OCI-LY3 (cell line): ENCODE measurements around the gene COL6A2.

Experiments
- H2AFZ ChIP-seq: fragments of 200-600, 300-600 bp; shearing (Covaris generic); 2 replicates; pipeline ENCODE4 v1.6.0; 2014; ENCODE audit warnings: antibody characterized with exemption, low read depth, low read length
- H3K27ac ChIP-seq: fragments of 200-600, 300-600 bp; sonication (generic); 2 replicates; pipeline ENCODE4 v1.5.1; 2014; ENCODE audit warnings: mild to moderate bottlenecking, low read length, moderate library complexity, mixed read lengths
- H3K27me3 ChIP-seq: fragments of 200-600, 300-600 bp; sonication (generic); 2 replicates; pipeline ENCODE4 v1.6.1; 2014; ENCODE audit warnings: low read depth, low read length, mixed read lengths
- H3K36me3 ChIP-seq: fragments of 200-600, 300-600 bp; sonication (generic); replicated peaks from 2 replicates; pipeline ENCODE3; 2014; ENCODE audit warnings: low read depth, low read length, mixed read lengths
- H3K4me1 ChIP-seq: fragments of 300-600, 200-600 bp; sonication (generic); 2 replicates; pipeline ENCODE4 v1.6.1; 2014; ENCODE audit warnings: low read length, mixed read lengths
- H3K4me2 ChIP-seq: fragments of 200-600, 300-600 bp; sonication (generic); 2 replicates; pipeline ENCODE4 v1.6.1; 2014; ENCODE audit warnings: low read length, mixed read lengths
- H3K4me3 ChIP-seq: fragments of 300-600, 200-600 bp; sonication (generic); 2 replicates; pipeline ENCODE4 v1.5.1; 2014; ENCODE audit warnings: antibody characterized with exemption, mild to moderate bottlenecking, low read length, moderate library complexity
- H3K79me2 ChIP-seq: fragments of 300-600, 200-600 bp; shearing (Covaris generic); 2 replicates; pipeline ENCODE4 v1.6.1; 2014; ENCODE audit warnings: mild to moderate bottlenecking, low read length, mixed read lengths
- H3K9ac ChIP-seq: fragments of 300-600, 200-600 bp; shearing (Covaris generic); 2 replicates; pipeline ENCODE4 v1.6.0; 2014; ENCODE audit warnings: mild to moderate bottlenecking, low read length, moderate library complexity
- H3K9me3 ChIP-seq: fragments of 200-600, 300-600 bp; shearing (Covaris generic); 2 replicates; pipeline ENCODE4 v1.6.1; 2014; ENCODE audit warnings: low read length, mixed read lengths; ENCODE audit not compliant: insufficient read depth
- H4K20me1 ChIP-seq: fragments of 200-600, 300-600 bp; sonication (generic); 2 replicates; pipeline ENCODE4 v1.6.1; 2016; ENCODE audit warnings: low read length, mixed read lengths; ENCODE audit not compliant: insufficient read depth
- CTCF ChIP-seq: fragments of 200-600, 300-600 bp; sonication (generic); IDR thresholded peaks from 2 replicates; pipeline ENCODE4 v1.5.1; 2014; ENCODE audit warnings: antibody characterized with exemption, low read length, low read depth
- EZH2phosphoT487 ChIP-seq: fragments of 200-600 bp; shearing (Covaris generic); IDR thresholded peaks from 2 replicates; pipeline ENCODE4 v1.6.1; 2018; ENCODE audit warnings: antibody characterized with exemption, mixed run types, low read depth

COL6A2 gene

GRCh38 chr21:46065215-46065913 is 32.5 kb upstream of the COL6A2 start:
- Histone ChIP-seq H3K9me3 (no peaks in the 10 kb centered on the region), H3K9ac (no peak overlapping the region), H3K4me3 (no peak overlapping the region), H3K27ac (no peak overlapping the region), H3K36me3 (no peaks in the 10 kb centered on the region), H3K79me2 (no peaks in the 10 kb centered on the region), H4K20me1 (no peaks in the 10 kb centered on the region), H3K27me3 (no peaks in the 10 kb centered on the region), H3K4me2 (no peak overlapping the region), H3K4me1 (no peaks in the 10 kb centered on the region), H2AFZ (no peak overlapping the region)
- TF ChIP-seq EZH2phosphoT487 (no peak), CTCF (no peak)

- H3K4me1 ChIP-seq: no peaks in the 10 kb centered on the region
- no peak overlapping the region for H3K9ac ChIP-seq
Observed at GRCh38 chr21:46065914-46066551, 31.9 kb upstream of the COL6A2 start.

DNA sequence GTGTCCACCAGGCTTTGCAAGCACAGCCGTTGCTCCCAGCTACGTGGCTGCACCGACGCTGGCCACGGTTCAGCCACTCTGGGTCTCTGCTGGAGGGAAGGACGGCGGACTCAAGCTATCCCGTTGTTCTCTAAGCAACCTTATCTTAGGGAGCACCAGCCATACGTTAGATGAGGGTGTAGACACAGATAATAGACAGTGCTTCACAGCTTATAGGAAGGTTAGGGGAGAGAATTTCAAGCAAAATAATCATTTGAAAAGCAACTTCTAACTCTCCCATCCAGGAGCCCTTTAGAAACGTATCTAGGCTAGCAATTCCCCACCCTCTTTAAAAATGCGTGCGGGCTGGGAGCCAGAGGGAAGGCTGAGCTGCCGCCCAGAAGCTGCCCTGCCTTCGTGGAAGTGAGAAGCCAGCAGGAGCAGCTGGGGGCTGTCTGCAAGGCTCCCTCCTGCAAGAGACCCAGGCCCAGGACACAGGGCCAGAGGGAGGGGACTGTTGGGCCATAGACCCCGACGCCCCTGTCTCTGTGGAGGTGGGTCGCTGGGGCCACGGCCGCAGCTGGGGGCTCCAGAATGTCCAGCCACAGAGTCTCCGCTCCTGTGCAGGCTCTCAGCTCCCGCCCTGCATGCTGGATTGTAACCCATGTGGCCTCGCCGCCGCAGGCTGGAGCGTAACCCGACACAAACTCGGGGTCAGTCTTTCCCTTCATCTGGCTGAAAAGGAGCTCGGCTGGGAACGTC is 31.2 kb upstream of the COL6A2 start:
- no peak overlapping the region for H2AFZ ChIP-seq
- no peaks in the 10 kb centered on the region for H3K36me3 ChIP-seq
- no peak overlapping the region for H3K27ac ChIP-seq
- no peaks in the 10 kb centered on the region for H3K4me1 ChIP-seq
- H3K4me3 ChIP-seq: no peak overlapping the region
- no peak for TF ChIP-seq EZH2phosphoT487
- no peak for TF ChIP-seq CTCF
- no peak overlapping the region for H3K9ac ChIP-seq
- no peak overlapping the region for H3K4me2 ChIP-seq
- no peaks in the 10 kb centered on the region for H4K20me1 ChIP-seq
- no peaks in the 10 kb centered on the region for H3K27me3 ChIP-seq
- H3K9me3 ChIP-seq: no peaks in the 10 kb centered on the region
- no peaks in the 10 kb centered on the region for H3K79me2 ChIP-seq

More at GRCh38 chr21:46065914-46066551, 31.9 kb upstream of the COL6A2 start:
- no peaks in the 10 kb centered on the region for H3K79me2 ChIP-seq
- no peak overlapping the region for H2AFZ ChIP-seq
- H4K20me1 ChIP-seq: no peaks in the 10 kb centered on the region
- no peak for TF ChIP-seq EZH2phosphoT487
- no peak for TF ChIP-seq CTCF
- no peak overlapping the region for H3K4me2 ChIP-seq
- H3K9me3 ChIP-seq: no peaks in the 10 kb centered on the region
- H3K27ac ChIP-seq: no peak overlapping the region
- H3K36me3 ChIP-seq: no peaks in the 10 kb centered on the region
- no peak overlapping the region for H3K4me3 ChIP-seq
- no peaks in the 10 kb centered on the region for H3K27me3 ChIP-seq
